Stomach (tissue), 9 donors: Measurements from ENCODE around the gene KREMEN2. TPM values are rescaled to one million over a fixed set of nuclear protein-coding genes. Genes with fewer than 3 reads are reported as not detected.

Source experiments
- DNase-seq, 2 donors: peaks; one replicate each; pipeline versions ENCODE4 v3.0.0 to v3.0.0-alpha.2; 2013 to 2019
- H3K27ac ChIP-seq, 5 donors: fragments of 200-600 bp in 4 of 5; sonication (generic) in 4 of 5; one replicate each; pipeline ENCODE4 v1.5.1; 2013 to 2019; ENCODE audit warnings: mild to moderate bottlenecking in 1 of 5, moderate library complexity in 1 of 5
- H3K27me3 ChIP-seq, 3 donors: fragments of 200-600 bp; sonication (generic); one replicate each; pipeline ENCODE4 v1.5.1; 2017 to 2019; ENCODE audit warnings: mixed run types in 1 of 3
- H3K36me3 ChIP-seq, 4 donors: fragments of 200-600 bp; sonication (generic); 1 replicate in 3 of 4; 2 replicates in 1 of 4; pipeline ENCODE4 v1.5.1; 2016 to 2019
- H3K4me1 ChIP-seq, 4 donors: fragments of 200-600 bp; sonication (generic); one replicate each; pipeline ENCODE4 v1.5.1; 2016 to 2019
- H3K4me3 ChIP-seq, 4 donors: fragments of 200-600 bp; sonication (generic) in 3 of 4; one replicate each; pipeline ENCODE4 v1.5.1; 2016 to 2019; ENCODE audit warnings: mild to moderate bottlenecking in 1 of 4
- H3K9me3 ChIP-seq, 4 donors: fragments of 200-600 bp; sonication (generic); one replicate each; pipeline ENCODE4 v1.5.1; 2016 to 2019
- EP300 ChIP-seq: sonication (generic); formaldehyde crosslinking; IDR thresholded peaks from one replicate; pipeline ENCODE4 v1.6.1; 2017; ENCODE audit warnings: antibody characterized with exemption
- POLR2A ChIP-seq, 4 donors: fragments of 450-650 bp; IDR thresholded peaks; one replicate each; pipeline ENCODE4 v1.6.1; 2016; ENCODE audit warnings: antibody characterized with exemption in 4 of 4, control low read depth in 2 of 4, mild to moderate bottlenecking in 1 of 4, moderate library complexity in 1 of 4
- POLR2AphosphoS5 ChIP-seq, 3 donors: sonication (generic); formaldehyde crosslinking; IDR thresholded peaks; one replicate each; pipeline ENCODE4 v1.6.1; 2016; ENCODE audit warnings: antibody characterized with exemption in 3 of 3
- WGBS, 5 donors: extraction: QIAGEN DNeasy Blood & Tissue Kit in 3 of 5; methylation state at CpG; one replicate each; pipeline versions ENCODE4 v1.1.5 to v1.1.7; 2013 to 2018; 5-methylcytosine and 5-hydroxymethylcytosine counted together
- intact Hi-C: fragments of 100-400 bp; cut with DNase I; formaldehyde crosslinking; loops from one replicate; pipeline ENCODE4 v1.15.1; 2023; ENCODE audit warnings: low total_unique reads
- polyA plus RNA-seq, 3 donors: library from polyadenylated mRNA; stranded (reverse); fragments of 200-250 nt; gene quantifications; one replicate each; pipeline ENCODE4 v1.2.3, GENCODE V29; 2013
- total RNA-seq, 5 donors: library from RNA; depleted of rRNA; stranded (reverse); fragments of >200 nt; gene quantifications; one replicate each; pipeline versions ENCODE4 v1.1.0 to v1.2.3, GENCODE V29; 2014 to 2016
- TF ChIP-seq, protein P1 (sequence below), 7 experiments: fragments of 450-650 bp in 4 of 7; fragments of 200-600 bp in 3 of 7; sonication (generic) in 3 of 7; IDR thresholded peaks; one replicate each; pipeline ENCODE4 v1.5.1; 2016 to 2019; ENCODE audit warnings: antibody characterized with exemption in 7 of 7, control low read depth in 2 of 7, mild to moderate bottlenecking in 1 of 7
- donor health status: healthy with polysubstance abuse.
- donor health status: Bipolar disorder and iron deficiency.
- donor health status: healthy.

The KREMEN2 gene
- total and polyA plus RNA-seq, 8 donors = 0.37 to 1.1 TPM; not detected in 6

DNA sequence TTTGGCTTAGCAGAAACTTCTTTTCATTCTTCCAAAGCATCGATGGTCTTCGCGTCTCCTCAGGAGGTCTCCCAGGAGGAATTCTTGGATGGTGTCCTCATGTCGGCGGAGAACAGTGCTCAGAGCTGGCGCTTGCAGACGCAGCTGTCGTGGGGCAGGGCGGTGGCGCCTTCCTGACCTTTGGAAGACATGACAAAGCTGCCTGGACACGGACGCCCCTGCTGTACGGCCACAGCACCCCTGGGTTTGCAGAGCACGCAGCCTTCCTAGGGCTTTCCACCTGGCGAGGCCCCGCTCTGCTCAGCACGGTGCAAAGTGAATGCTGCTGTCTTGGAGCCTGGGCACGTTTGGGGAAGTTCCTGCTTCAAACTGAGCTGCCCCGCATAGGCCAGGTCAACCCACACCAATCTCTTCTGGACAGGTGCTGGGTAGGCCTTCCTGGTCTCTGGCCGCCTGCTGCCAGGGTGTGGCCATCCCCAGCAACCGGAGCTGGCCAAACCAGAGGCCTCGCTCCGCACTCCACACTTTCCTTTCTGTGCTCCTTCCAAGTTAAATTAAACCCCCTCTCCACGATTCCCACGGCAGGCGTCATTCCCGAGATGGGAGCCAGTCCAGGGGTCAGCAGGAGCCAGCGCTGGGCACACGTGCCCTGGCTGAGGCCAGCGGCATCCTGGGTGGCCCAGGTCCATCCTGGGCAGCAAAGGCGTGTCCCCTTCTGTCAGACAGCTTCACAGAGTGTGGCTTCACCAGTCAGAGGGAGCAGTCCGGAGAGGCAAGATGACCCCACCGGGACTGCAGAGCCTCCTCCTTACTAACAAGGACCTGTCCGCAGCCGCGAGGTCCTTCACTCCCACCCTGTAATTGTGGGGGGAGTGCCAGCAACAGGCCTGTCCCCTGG is 15.0 kb upstream of the KREMEN2 start:
- Histone ChIP-seq H3K27ac (no peak overlapping the region), H3K9me3 (no peaks in the 10 kb centered on the region), H3K4me3 (no peak overlapping the region), H3K36me3 (peaks cover 0 to 46% (median 41%) of the 10 kb centered on the region in 4 donors), H3K27me3 (peaks cover 0 to 6% (median 3%) of the 10 kb centered on the region in 3 donors), H3K4me1 (no peaks in the 10 kb centered on the region)
- WGBS, 5 donors = 75 to 89% (median 84%) methylated on average over 25 to 36 of the region's 36 CpGs
- TF ChIP-seq POLR2A (IDR thresholded peaks at IDR 0.05) = no peak
- TF ChIP-seq EP300 = no peak
- no peak for TF ChIP-seq POLR2AphosphoS5 (IDR thresholded peaks at IDR 0.05)
- TF ChIP-seq, protein P1, sequence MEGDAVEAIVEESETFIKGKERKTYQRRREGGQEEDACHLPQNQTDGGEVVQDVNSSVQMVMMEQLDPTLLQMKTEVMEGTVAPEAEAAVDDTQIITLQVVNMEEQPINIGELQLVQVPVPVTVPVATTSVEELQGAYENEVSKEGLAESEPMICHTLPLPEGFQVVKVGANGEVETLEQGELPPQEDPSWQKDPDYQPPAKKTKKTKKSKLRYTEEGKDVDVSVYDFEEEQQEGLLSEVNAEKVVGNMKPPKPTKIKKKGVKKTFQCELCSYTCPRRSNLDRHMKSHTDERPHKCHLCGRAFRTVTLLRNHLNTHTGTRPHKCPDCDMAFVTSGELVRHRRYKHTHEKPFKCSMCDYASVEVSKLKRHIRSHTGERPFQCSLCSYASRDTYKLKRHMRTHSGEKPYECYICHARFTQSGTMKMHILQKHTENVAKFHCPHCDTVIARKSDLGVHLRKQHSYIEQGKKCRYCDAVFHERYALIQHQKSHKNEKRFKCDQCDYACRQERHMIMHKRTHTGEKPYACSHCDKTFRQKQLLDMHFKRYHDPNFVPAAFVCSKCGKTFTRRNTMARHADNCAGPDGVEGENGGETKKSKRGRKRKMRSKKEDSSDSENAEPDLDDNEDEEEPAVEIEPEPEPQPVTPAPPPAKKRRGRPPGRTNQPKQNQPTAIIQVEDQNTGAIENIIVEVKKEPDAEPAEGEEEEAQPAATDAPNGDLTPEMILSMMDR (IDR thresholded peaks at IDR 0.05) = no peak
- no peak for DNase-seq
- intact Hi-C loops = no loop called here

DNA sequence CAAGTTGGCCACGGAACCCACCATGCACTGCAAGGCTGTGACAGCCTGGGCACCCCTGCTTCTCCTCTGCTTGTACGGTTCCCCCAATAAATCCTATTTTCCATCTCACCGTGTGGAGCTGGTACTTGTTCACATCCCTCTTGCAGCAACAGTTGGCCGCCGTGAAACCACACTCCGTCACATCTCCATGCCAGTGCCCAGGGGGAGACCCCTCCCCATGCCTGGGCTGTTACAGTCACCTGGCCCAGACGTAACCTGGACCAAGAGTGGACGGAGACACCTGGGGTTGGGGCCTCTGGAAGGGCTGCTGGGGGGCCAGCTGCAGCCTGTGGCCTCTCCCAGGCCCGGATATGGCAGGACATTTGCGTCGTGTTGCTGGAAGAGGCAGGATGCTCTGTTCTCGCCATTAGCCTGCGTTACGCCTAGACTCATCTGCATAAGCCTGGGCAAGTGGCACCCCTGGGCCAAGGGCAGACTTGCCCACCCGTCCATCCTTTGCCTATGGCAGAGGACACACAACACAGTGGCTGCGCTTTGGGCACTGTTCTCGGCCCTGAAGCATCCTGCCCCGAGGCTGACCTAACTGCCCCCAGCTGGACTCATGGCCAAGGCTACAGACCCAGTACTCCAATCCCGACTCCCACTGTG is 14.2 kb upstream of the KREMEN2 start:
- peaks cover 0 to 13% (median 11%) of the 10 kb centered on the region in 3 donors for H3K27me3 ChIP-seq
- no peak overlapping the region for H3K4me3 ChIP-seq
- no peaks in the 10 kb centered on the region for H3K4me1 ChIP-seq
- no peak for DNase-seq
- intact Hi-C loops = no loop called here
- 79 to 93% (median 89%) methylated on average over 8 to 19 of the region's 19 CpGs for WGBS, 5 donors
- no peak for TF ChIP-seq POLR2AphosphoS5 (IDR thresholded peaks at IDR 0.05)
- TF ChIP-seq EP300 = no peak
- TF ChIP-seq, protein P1 (IDR thresholded peaks at IDR 0.05) = no peak
- TF ChIP-seq POLR2A (IDR thresholded peaks at IDR 0.05) = no peak
- H3K27ac ChIP-seq = no peak overlapping the region
- H3K36me3 ChIP-seq = peaks cover 0 to 41% (median 36%) of the 10 kb centered on the region in 4 donors
- H3K9me3 ChIP-seq = no peaks in the 10 kb centered on the region

DNA sequence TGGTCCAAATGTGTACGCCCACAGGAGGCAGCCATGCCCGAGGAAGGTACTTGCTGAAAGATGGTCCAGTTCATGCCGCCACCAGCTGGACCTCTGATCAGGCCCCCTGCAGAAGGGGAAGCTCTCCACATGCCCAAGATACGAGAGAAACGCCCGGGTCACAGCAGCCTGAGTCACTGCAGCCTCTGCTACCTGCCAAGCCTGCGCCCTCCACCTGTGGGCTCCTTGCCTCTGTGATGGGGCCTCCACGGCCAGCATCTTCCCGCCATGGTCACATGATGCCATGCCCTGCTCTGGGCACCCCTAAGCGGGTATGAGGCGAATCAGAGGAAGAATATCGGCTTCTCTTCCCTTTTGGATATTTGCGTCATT is 13.7 kb upstream of the KREMEN2 start:
- no peak for TF ChIP-seq POLR2A (IDR thresholded peaks at IDR 0.05)
- TF ChIP-seq POLR2AphosphoS5 (IDR thresholded peaks at IDR 0.05) = no peak
- TF ChIP-seq, protein P1 (IDR thresholded peaks at IDR 0.05) = no peak
- no peak for TF ChIP-seq EP300
- H3K27ac ChIP-seq = no peak overlapping the region
- 90 to 100% (median 94%) methylated on average over 6 to 13 of the region's 13 CpGs for WGBS, 5 donors
- DNase-seq = no peak
- H3K27me3 ChIP-seq = peaks cover 0 to 18% (median 16%) of the 10 kb centered on the region in 3 donors
- no peak overlapping the region for H3K4me3 ChIP-seq
- no peaks in the 10 kb centered on the region for H3K4me1 ChIP-seq
- intact Hi-C loops = no loop called here
- H3K36me3 ChIP-seq = peaks cover 0 to 37% (median 32%) of the 10 kb centered on the region in 4 donors
- no peaks in the 10 kb centered on the region for H3K9me3 ChIP-seq

- H3K9me3 ChIP-seq = no peaks in the 10 kb centered on the region
- H3K27me3 ChIP-seq = peaks cover 1 to 23% (median 20%) of the 10 kb centered on the region in 3 donors
- TF ChIP-seq POLR2AphosphoS5 (IDR thresholded peaks at IDR 0.05) (no peak), POLR2A (IDR thresholded peaks at IDR 0.05) (no peak), EP300 (no peak)
- TF ChIP-seq, protein P1 (IDR thresholded peaks at IDR 0.05) = no peak
- DNase-seq = no peak
- no peak overlapping the region for H3K27ac ChIP-seq
- no peak overlapping the region for H3K4me3 ChIP-seq
- no peaks in the 10 kb centered on the region for H3K4me1 ChIP-seq
- intact Hi-C loops = no loop called here
- peaks cover 0 to 37% (median 32%) of the 10 kb centered on the region in 4 donors for H3K36me3 ChIP-seq
- WGBS, 5 donors = 83 to 89% (median 86%) methylated on average over 13 to 16 of the region's 16 CpGs
These were observed 13.3 kb upstream of the KREMEN2 start for GRCh38 chr16:2950773-2951172.
